MM.1S (cell line): Measurements from ENCODE around the gene DSCAM.

Source experiments
- CTCF ChIP-seq: fragments of 300-600 bp; sonication (generic); IDR thresholded peaks from 2 replicates; pipeline ENCODE4 v1.5.1; 2016; ENCODE audit warnings: antibody characterized with exemption, low read length, mixed read lengths
- EZH2 ChIP-seq: fragments of 300-600 bp; sonication (generic); optimal IDR thresholded peaks from 2 replicates; pipeline ENCODE3; 2017; ENCODE audit warnings: low read depth, mild to moderate bottlenecking, antibody characterized with exemption, low read length, mixed read lengths

- TF ChIP-seq CTCF (no peak), EZH2 (no peak)
Measured at GRCh38 chr21:40152476-40152875, 694.5 kb downstream of the DSCAM start.
